Liver (tissue), 9 donors: ENCODE results near the gene PDGFB. TPM values are rescaled to one million over a fixed set of nuclear protein-coding genes. Genes with fewer than 3 reads are reported as not detected.

ENCODE experiments used
- DNase-seq: peaks from one replicate; pipeline ENCODE4 v3.0.0-alpha.2; 2017; ENCODE audit warnings: low spot score
- H3K27ac ChIP-seq, 2 donors: one replicate each; pipeline ENCODE4 v1.7.0; 2013; ENCODE audit warnings: inconsistent platforms in 2 of 2, low read length in 2 of 2, control low read depth in 1 of 2, low read depth in 1 of 2, mild to moderate bottlenecking in 1 of 2
- H3K27me3 ChIP-seq, 4 donors: one replicate each; pipeline versions ENCODE4 v1.6.1 to v1.7.0; 2013; ENCODE audit warnings: low read length in 3 of 4, inconsistent platforms in 1 of 4, mild to moderate bottlenecking in 1 of 4, moderate library complexity in 1 of 4; ENCODE audit not compliant: control insufficient read depth in 4 of 4, insufficient read depth in 4 of 4
- H3K36me3 ChIP-seq, 4 donors: one replicate each; pipeline versions ENCODE4 v1.6.1 to v1.7.0; 2013; ENCODE audit warnings: low read length in 3 of 4, mild to moderate bottlenecking in 3 of 4, low read depth in 1 of 4, moderate library complexity in 1 of 4; ENCODE audit not compliant: control insufficient read depth in 4 of 4, insufficient read depth in 3 of 4
- H3K4me1 ChIP-seq, 4 donors: one replicate each; pipeline versions ENCODE4 v1.6.1 to v1.7.0; 2013; ENCODE audit warnings: low read length in 3 of 4, mild to moderate bottlenecking in 3 of 4, moderate library complexity in 1 of 4; ENCODE audit not compliant: control insufficient read depth in 4 of 4, insufficient read depth in 4 of 4
- H3K4me3 ChIP-seq, 3 donors: one replicate each; pipeline versions ENCODE4 v1.6.1 to v1.7.0; 2013; ENCODE audit warnings: low read length in 3 of 3, control low read depth in 1 of 3, low read depth in 1 of 3, mild to moderate bottlenecking in 1 of 3
- H3K9ac ChIP-seq, 2 donors: one replicate each; pipeline ENCODE4 v1.7.0; 2013; ENCODE audit warnings: low read length in 2 of 2, mild to moderate bottlenecking in 2 of 2, moderate library complexity in 2 of 2, control low read depth in 1 of 2, low read depth in 1 of 2
- H3K9me3 ChIP-seq, 4 donors: one replicate each; pipeline versions ENCODE4 v1.6.1 to v1.7.0; 2013; ENCODE audit warnings: low read length in 3 of 4; ENCODE audit not compliant: control insufficient read depth in 4 of 4
- CTCF ChIP-seq: fragments of 150-350 bp; IDR thresholded peaks from 2 replicates; pipeline ENCODE4 v1.5.1; 2017; ENCODE audit warnings: improper control_type of control experiment, low read depth, low read length; ENCODE audit not compliant: missing input control
- EGR1 ChIP-seq, 2 donors: IDR thresholded peaks; 2 replicates each; pipeline ENCODE4 v1.6.1; 2016 to 2018; ENCODE audit warnings: antibody characterized with exemption in 2 of 2, low read depth in 2 of 2
- FOXA1 ChIP-seq: IDR thresholded peaks from 2 replicates; pipeline ENCODE4 v1.6.1; 2016; ENCODE audit warnings: antibody characterized with exemption
- FOXA2 ChIP-seq: IDR thresholded peaks from 2 replicates; pipeline ENCODE4 v1.6.1; 2016; ENCODE audit warnings: antibody characterized with exemption
- GABPA ChIP-seq, 2 donors: IDR thresholded peaks in 1 of 2; conservative IDR thresholded peaks in 1 of 2; 2 replicates each; pipeline ENCODE4 v1.6.1; 2016; ENCODE audit warnings: antibody characterized with exemption in 2 of 2, mild to moderate bottlenecking in 1 of 2, moderate library complexity in 1 of 2
- HNF4A ChIP-seq, 2 donors: conservative IDR thresholded peaks; 2 replicates each; pipeline ENCODE4 v1.6.1; 2016; ENCODE audit warnings: antibody characterized with exemption in 2 of 2, mild to moderate bottlenecking in 2 of 2
- HNF4G ChIP-seq: IDR thresholded peaks from 2 replicates; pipeline ENCODE4 v1.6.1; 2016; ENCODE audit warnings: antibody characterized with exemption
- JUND ChIP-seq, 2 donors: IDR thresholded peaks; 2 replicates each; pipeline ENCODE4 v1.6.1; 2016; ENCODE audit warnings: antibody characterized with exemption in 2 of 2
- MAX ChIP-seq: IDR thresholded peaks from 2 replicates; pipeline ENCODE4 v1.6.1; 2016; ENCODE audit warnings: antibody characterized with exemption
- RAD21 ChIP-seq, 2 donors: IDR thresholded peaks; 2 replicates each; pipeline ENCODE4 v1.6.1; 2016; ENCODE audit warnings: antibody characterized with exemption in 2 of 2, mild to moderate bottlenecking in 2 of 2
- REST ChIP-seq: IDR thresholded peaks from 2 replicates; pipeline ENCODE4 v1.6.1; 2016; ENCODE audit warnings: antibody characterized with exemption, mild to moderate bottlenecking
- RXRA ChIP-seq, 2 donors: IDR thresholded peaks; 2 replicates each; pipeline ENCODE4 v1.6.1; 2017 to 2018; ENCODE audit warnings: antibody characterized with exemption in 2 of 2, mild to moderate bottlenecking in 1 of 2
- SP1 ChIP-seq: IDR thresholded peaks from 2 replicates; pipeline ENCODE4 v1.6.1; 2018; ENCODE audit warnings: antibody characterized with exemption, mild to moderate bottlenecking
- ZBTB33 ChIP-seq: IDR thresholded peaks from 2 replicates; pipeline ENCODE4 v1.6.1; 2016; ENCODE audit warnings: antibody characterized with exemption
- WGBS: extraction: QIAGEN DNeasy Blood & Tissue Kit; methylation state at CpG from one replicate; pipeline ENCODE4 v1.1.7; 2013; 5-methylcytosine and 5-hydroxymethylcytosine counted together
- polyA plus RNA-seq, 2 donors: library from polyadenylated mRNA; stranded (reverse) in 1 of 2; unstranded in 1 of 2; fragments of 200-250 nt in 1 of 2; fragments of >200 nt in 1 of 2; fragmentation: Nextera tagmentation in 1 of 2; extraction: Ambion mirVana in 1 of 2; gene quantifications; one replicate each; pipeline versions ENCODE4 v1.2.1 to v1.2.3, GENCODE V29; 2013 to 2015
- total RNA-seq, 2 donors: library from RNA; depleted of rRNA; stranded (reverse); fragments of >200 nt; gene quantifications; one replicate each; pipeline ENCODE4 v1.2.3, GENCODE V29; 2014
- TF ChIP-seq, protein P1 (sequence below): IDR thresholded peaks from 2 replicates; pipeline ENCODE4 v1.6.1; 2016; ENCODE audit warnings: antibody characterized with exemption
- donor health status: healthy.
- donor health status: healthy.
- donor health status: healthy.
- donor health status: healthy.
- donor health status: healthy.

The PDGFB gene
- total and polyA plus RNA-seq, 4 donors, result 0.25 to 4.5 (median 1.7) TPM

DNA sequence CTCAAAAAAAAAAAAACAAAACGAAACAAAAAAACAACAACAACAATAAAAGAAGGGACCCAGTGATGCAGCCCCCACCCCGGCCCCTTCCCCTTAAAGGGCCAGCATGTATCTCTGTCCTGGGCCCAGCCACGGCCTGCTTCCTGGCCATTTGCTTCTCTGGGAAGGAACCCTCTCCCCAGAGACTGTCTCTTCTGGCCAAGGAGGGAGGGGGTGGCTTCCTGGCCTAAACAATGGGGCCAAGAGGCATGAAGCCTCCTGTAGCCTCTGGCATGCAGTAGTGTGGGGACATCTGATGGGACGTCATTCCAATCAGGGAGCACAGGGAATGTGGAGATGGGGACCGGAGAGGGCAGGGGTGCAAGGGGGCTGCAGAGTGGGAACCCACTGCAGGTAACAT is 25.5 kb upstream of the PDGFB start:
- TF ChIP-seq REST (no peak), MAX (no peak), HNF4G (no peak), EGR1 (IDR thresholded peaks at IDR 0.05; ENCODE audit: low read depth in 2 of 2) (no peak), SP1 (no peak), FOXA2 (no peak), GABPA (IDR thresholded peaks at IDR 0.05 in 1 of 2, conservative IDR thresholded peaks at IDR 0.05 in 1 of 2) (no peak), RXRA (IDR thresholded peaks at IDR 0.05) (no peak), RAD21 (IDR thresholded peaks at IDR 0.05) (no peak), JUND (IDR thresholded peaks at IDR 0.05) (no peak), HNF4A (conservative IDR thresholded peaks at IDR 0.05) (no peak), ZBTB33 (no peak)
- TF ChIP-seq, protein P1, sequence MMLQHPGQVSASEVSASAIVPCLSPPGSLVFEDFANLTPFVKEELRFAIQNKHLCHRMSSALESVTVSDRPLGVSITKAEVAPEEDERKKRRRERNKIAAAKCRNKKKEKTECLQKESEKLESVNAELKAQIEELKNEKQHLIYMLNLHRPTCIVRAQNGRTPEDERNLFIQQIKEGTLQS, result no peak
- H3K27me3 ChIP-seq, result no peaks in the 10 kb centered on the region
- no peak for DNase-seq
- no peaks in the 10 kb centered on the region for H3K36me3 ChIP-seq
- no peak overlapping the region for H3K27ac ChIP-seq
- no peaks in the 10 kb centered on the region for H3K4me1 ChIP-seq
- H3K9me3 ChIP-seq, result no peaks in the 10 kb centered on the region
- H3K9ac ChIP-seq, result no peak overlapping the region
- 82% methylated on average over 5 of the region's 5 CpGs for WGBS
- H3K4me3 ChIP-seq, result no peak overlapping the region

- Histone ChIP-seq H3K27me3 (no peaks in the 10 kb centered on the region), H3K9ac (no peak overlapping the region), H3K9me3 (no peaks in the 10 kb centered on the region), H3K4me3 (no peak overlapping the region), H3K27ac (no peak overlapping the region), H3K36me3 (no peaks in the 10 kb centered on the region), H3K4me1 (no peaks in the 10 kb centered on the region)
- WGBS, result 89% methylated on average over 11 of the region's 11 CpGs
- DNase-seq, result no peak
- no peak for TF ChIP-seq FOXA1
- peak; percentile 4 for TF ChIP-seq CTCF
These were observed 24.5 kb upstream of the PDGFB start for GRCh38 chr22:39269095-39269790.
